HCT116 (cell line): ENCODE measurements around the gene GRAMD4. TPM values are rescaled to one million over a fixed set of nuclear protein-coding genes. Genes with fewer than 3 reads are reported as not detected.

ENCODE experiments used
- ATAC-seq: fragments of 200-7000 bp; cut with Tn5 transposase; 2 replicates; pipeline ENCODE4 v1.9.1; 2020; ENCODE audit warnings: mild to moderate bottlenecking, moderate library complexity
- BruUV-seq: library from RNA; stranded (reverse); fragments of 400-500 nt; replicated peaks from 2 replicates; lab custom pipeline; 2021; lab: Mats Ljungman, UMichigan
- CTCF ChIA-PET: fragments of 300-600 bp; sonication (Branson Sonifier 250); formaldehyde crosslinking; loops from one replicate; lab custom pipeline; 2021; ENCODE audit warnings: antibody characterized with exemption; lab: Charles Lee
- POLR2A ChIA-PET: fragments of 300-600, 350-600 bp; sonication (Branson Sonifier 250); formaldehyde crosslinking; loops from one replicate; lab custom pipeline; 2021; ENCODE audit warnings: antibody characterized with exemption; lab: Charles Lee
- RAD21 ChIA-PET, 2 experiments: fragments of 300-600 bp; sonication (Branson Sonifier 250); formaldehyde crosslinking; loops; one replicate each; lab custom pipeline; 2023; ENCODE audit warnings: low total read pairs in 2 of 2; ENCODE audit not compliant: uncharacterized antibody in 2 of 2, unreplicated experiment in 2 of 2, low non-redundant PET in 1 of 2; lab: Charles Lee
- DNase-seq: peaks from one replicate; pipeline ENCODE4 v3.0.0-alpha.2; 2010; ENCODE audit warnings: low read depth, low spot score
- H2AFZ ChIP-seq: fragments of 200-600 bp; shearing (Covaris generic), sonication (generic); 2 replicates; pipeline ENCODE4 v1.6.1; 2017; ENCODE audit warnings: low read depth, mixed run types, mixed read lengths, antibody characterized with exemption, low read length; ENCODE audit not compliant: poor library complexity, severe bottlenecking
- H3K27ac ChIP-seq: 2 replicates; pipeline ENCODE4 v1.5.1; 2012; ENCODE audit warnings: low read depth, low read length
- H3K27me3 ChIP-seq: fragments of 200-600 bp; sonication (generic); 2 replicates; pipeline ENCODE4 v1.6.1; 2016; ENCODE audit warnings: mixed run types, low read length, mixed read lengths; ENCODE audit not compliant: insufficient read depth
- H3K36me3 ChIP-seq, 2 experiments: fragments of 200-500 bp in 1 of 2; fragments of 200-600 bp in 1 of 2; sonication (Bioruptor generic) in 1 of 2; sonication (generic) in 1 of 2; 2 replicates each; pipeline versions ENCODE4 v1.5.1 to v1.6.1; 2014 to 2016; ENCODE audit warnings: low read length in 2 of 2, inconsistent platforms in 1 of 2, mixed read lengths in 1 of 2, mixed run types in 1 of 2; ENCODE audit not compliant: insufficient read depth in 2 of 2, control insufficient read depth in 1 of 2
- H3K4me1 ChIP-seq, 2 experiments: fragments of 200-600 bp in 1 of 2; sonication (generic) in 1 of 2; 2 replicates each; pipeline versions ENCODE4 v1.5.1 to v1.6.1; 2012 to 2017; ENCODE audit warnings: low read length in 2 of 2, inconsistent platforms in 1 of 2, mild to moderate bottlenecking in 1 of 2, mixed read lengths in 1 of 2, mixed run types in 1 of 2, moderate library complexity in 1 of 2; ENCODE audit not compliant: insufficient read depth in 2 of 2, control insufficient read depth in 1 of 2
- H3K4me2 ChIP-seq: fragments of 200-600 bp; sonication (generic); 2 replicates; pipeline ENCODE4 v1.6.1; 2017; ENCODE audit warnings: mixed run types, low read length, mixed read lengths
- H3K4me3 ChIP-seq, 2 experiments: fragments of 200-600 bp in 1 of 2; sonication (generic) in 1 of 2; replicated peaks in 1 of 2; 2 replicates each; pipeline ENCODE4 v1.5.1; 2011 to 2016; ENCODE audit warnings: low read length in 2 of 2, control low read depth in 1 of 2, low read depth in 1 of 2, mild to moderate bottlenecking in 1 of 2, mixed read lengths in 1 of 2, mixed run types in 1 of 2
- H3K79me2 ChIP-seq: fragments of 200-600 bp; sonication (generic); 2 replicates; pipeline ENCODE4 v1.6.1; 2017; ENCODE audit warnings: mild to moderate bottlenecking, mixed run types, low read length, moderate library complexity, mixed read lengths; ENCODE audit not compliant: insufficient read depth
- H3K9ac ChIP-seq: fragments of 200-600 bp; sonication (generic); 2 replicates; pipeline ENCODE4 v1.6.1; 2016; ENCODE audit warnings: low read length, mixed read lengths
- H3K9me2 ChIP-seq: fragments of 200-600 bp; sonication (generic), shearing (Covaris generic); 2 replicates; pipeline ENCODE4 v1.6.1; 2017; ENCODE audit warnings: mixed run types, mild to moderate bottlenecking, moderate library complexity; ENCODE audit not compliant: insufficient read depth
- H3K9me3 ChIP-seq, 2 experiments: fragments of 200-500 bp in 1 of 2; fragments of 200-600 bp in 1 of 2; sonication (Bioruptor generic) in 1 of 2; sonication (generic) in 1 of 2; 2 replicates each; pipeline ENCODE4 v1.6.1; 2014 to 2017; ENCODE audit warnings: low read length in 2 of 2, mixed read lengths in 2 of 2, inconsistent platforms in 1 of 2, low read depth in 1 of 2, mild to moderate bottlenecking in 1 of 2, mixed run types in 1 of 2, moderate library complexity in 1 of 2; ENCODE audit not compliant: control insufficient read depth in 1 of 2, insufficient read depth in 1 of 2
- H4K20me1 ChIP-seq: fragments of 200-600 bp; sonication (generic), shearing (Covaris generic); 2 replicates; pipeline ENCODE4 v1.6.1; 2017; ENCODE audit warnings: mixed run types, mild to moderate bottlenecking, moderate library complexity; ENCODE audit not compliant: insufficient read depth
- CBX3 ChIP-seq: IDR thresholded peaks from 2 replicates; pipeline ENCODE4 v1.6.1; 2012; ENCODE audit warnings: low read depth
- EGR1 ChIP-seq: IDR thresholded peaks from 2 replicates; pipeline ENCODE4 v1.6.1; 2012; ENCODE audit warnings: low read depth
- ELF1 ChIP-seq: IDR thresholded peaks from 2 replicates; pipeline ENCODE4 v1.6.1; 2012; ENCODE audit warnings: low read depth, borderline replicate concordance
- FOSL1 ChIP-seq: IDR thresholded peaks from 2 replicates; pipeline ENCODE4 v1.6.1; 2012; ENCODE audit warnings: low read depth
- RAD21 ChIP-seq: IDR thresholded peaks from 2 replicates; pipeline ENCODE4 v1.6.1; 2012; ENCODE audit warnings: low read depth, mild to moderate bottlenecking
- SP1 ChIP-seq: IDR thresholded peaks from 2 replicates; pipeline ENCODE4 v1.6.1; 2012; ENCODE audit warnings: low read depth
- ZNF274 ChIP-seq: fragments of 200-500 bp; sonication (Bioruptor generic); IDR thresholded peaks from 2 replicates; pipeline ENCODE4 v1.6.1; 2014; ENCODE audit warnings: mild to moderate bottlenecking, low read depth, low read length, inconsistent platforms
- intact Hi-C: fragments of 100-400 bp; cut with micrococcal nuclease; formaldehyde crosslinking; loops from 2 replicates; pipeline ENCODE4 v1.10.0; 2022
- total RNA-seq: library from RNA; stranded (reverse); gene quantifications from one replicate; pipeline ENCODE4 v1.2.1, GENCODE V29; 2021; ENCODE audit not compliant: unreplicated experiment
- TF ChIP-seq, protein P1 (sequence below): IDR thresholded peaks from 2 replicates; pipeline ENCODE4 v1.6.1; 2011; ENCODE audit warnings: mild to moderate bottlenecking, low read length, moderate library complexity; ENCODE audit not compliant: insufficient replicate concordance; ENCODE audit errors: extremely low read depth
- TF ChIP-seq, protein P2 (sequence below), 3 experiments: fragments of 200-600 bp in 1 of 3; sonication (generic) in 1 of 3; IDR thresholded peaks in 2 of 3; conservative IDR thresholded peaks in 1 of 3; 2 replicates each; pipeline ENCODE4 v1.5.1; 2012 to 2017; ENCODE audit warnings: low read depth in 2 of 3, low read length in 2 of 3, antibody characterized with exemption in 1 of 3, borderline replicate concordance in 1 of 3, control low read depth in 1 of 3, mild to moderate bottlenecking in 1 of 3, mixed read lengths in 1 of 3, mixed run types in 1 of 3, moderate library complexity in 1 of 3; ENCODE audit not compliant: insufficient read depth in 1 of 3
- TF ChIP-seq, protein P3 (sequence below): IDR thresholded peaks from 2 replicates; pipeline ENCODE4 v1.6.1; 2012; ENCODE audit warnings: low read depth

The GRAMD4 gene
- total RNA-seq, 1 experiment from 2014 or later: 25.8 TPM

DNA sequence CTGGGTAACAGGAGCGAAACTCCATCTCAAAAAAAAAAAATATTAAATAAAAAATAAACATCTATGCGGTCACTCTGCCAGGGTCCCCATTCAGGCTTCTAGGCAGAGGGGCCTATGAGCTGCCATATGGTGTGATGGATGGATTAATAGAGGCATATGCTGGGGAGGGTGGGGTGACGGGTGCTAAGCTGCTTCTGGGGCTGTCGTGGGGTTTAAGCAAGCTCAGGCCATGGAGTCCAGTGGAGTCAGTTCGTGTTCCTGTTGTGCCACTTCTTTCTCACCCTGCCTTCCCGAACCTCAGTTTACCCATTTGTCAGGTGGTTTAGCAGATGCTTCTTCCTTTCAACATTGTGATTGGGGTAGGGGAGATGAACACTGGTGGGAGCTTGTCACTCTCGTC lies 9.0 kb upstream of the GRAMD4 start:
- no peaks in the 10 kb centered on the region for H3K36me3 ChIP-seq
- H3K27me3 ChIP-seq: no peaks in the 10 kb centered on the region
- no TSS peak for BruUV-seq
- no peak for ATAC-seq
- no peaks in the 10 kb centered on the region for H3K9me2 ChIP-seq
- no peak overlapping the region for H3K27ac ChIP-seq
- TF ChIP-seq ZNF274: no peak
- TF ChIP-seq, all 23 proteins: peak for 0
- H3K9me3 ChIP-seq: no peaks in the 10 kb centered on the region
- H3K9ac ChIP-seq: no peak overlapping the region
- ChIA-PET RAD21 (no interaction called here), CTCF (no interaction called here), POLR2A (no interaction called here)
- no peaks in the 10 kb centered on the region; a peak in 1 of 4 replicates for H3K4me1 ChIP-seq
- H3K79me2 ChIP-seq: no peaks in the 10 kb centered on the region
- H3K4me2 ChIP-seq: no peak overlapping the region
- no peak overlapping the region for H3K4me3 ChIP-seq
- DNase-seq: no peak
- intact Hi-C loops: no loop called here
- no peak overlapping the region for H2AFZ ChIP-seq
- H4K20me1 ChIP-seq: no peaks in the 10 kb centered on the region

DNA sequence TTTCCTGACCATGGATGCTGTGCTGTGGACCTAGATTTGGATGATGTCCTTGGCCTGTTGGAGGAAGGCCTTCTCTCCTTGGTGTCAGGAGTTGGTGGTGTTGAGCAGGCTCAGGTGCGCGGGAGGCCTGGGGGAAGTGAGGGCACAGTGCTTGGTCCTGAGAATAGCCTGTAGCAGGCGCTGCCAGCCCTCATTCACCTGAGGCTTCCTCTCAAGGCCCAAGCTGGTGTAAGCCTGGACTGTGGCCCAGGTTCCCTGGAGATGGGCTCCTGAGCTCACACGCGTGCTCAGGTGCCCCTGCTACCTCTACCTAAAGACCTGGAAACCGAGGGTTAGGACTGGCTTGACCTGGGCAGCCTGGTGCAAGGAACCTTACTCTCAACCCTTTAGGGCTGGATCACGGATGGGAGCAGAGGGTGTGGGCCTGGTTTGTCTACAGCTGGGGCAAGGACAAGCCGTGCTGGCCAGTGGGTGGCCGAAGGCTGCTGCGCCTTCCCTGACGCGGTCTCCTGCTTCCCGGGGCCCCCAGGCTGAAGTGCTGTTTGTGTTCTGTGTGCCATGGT lies 7.8 kb upstream of the GRAMD4 start:
- H4K20me1 ChIP-seq: no peaks in the 10 kb centered on the region
- no TSS peak for BruUV-seq
- no peak for DNase-seq
- H3K4me3 ChIP-seq: no peak overlapping the region
- no peak overlapping the region for H3K27ac ChIP-seq
- no peak overlapping the region for H3K4me2 ChIP-seq
- ATAC-seq: no peak
- RAD21 ChIA-PET: no interaction called here
- no peaks in the 10 kb centered on the region for H3K9me2 ChIP-seq
- H3K4me1 ChIP-seq: no peaks in the 10 kb centered on the region; a peak in 1 of 4 replicates
- POLR2A ChIA-PET: no interaction called here
- no peak overlapping the region for H2AFZ ChIP-seq
- intact Hi-C loops: no loop called here
- no peaks in the 10 kb centered on the region for H3K9me3 ChIP-seq
- H3K79me2 ChIP-seq: no peaks in the 10 kb centered on the region
- CTCF ChIA-PET: no interaction called here
- no peaks in the 10 kb centered on the region for H3K36me3 ChIP-seq
- TF ChIP-seq, protein P1, sequence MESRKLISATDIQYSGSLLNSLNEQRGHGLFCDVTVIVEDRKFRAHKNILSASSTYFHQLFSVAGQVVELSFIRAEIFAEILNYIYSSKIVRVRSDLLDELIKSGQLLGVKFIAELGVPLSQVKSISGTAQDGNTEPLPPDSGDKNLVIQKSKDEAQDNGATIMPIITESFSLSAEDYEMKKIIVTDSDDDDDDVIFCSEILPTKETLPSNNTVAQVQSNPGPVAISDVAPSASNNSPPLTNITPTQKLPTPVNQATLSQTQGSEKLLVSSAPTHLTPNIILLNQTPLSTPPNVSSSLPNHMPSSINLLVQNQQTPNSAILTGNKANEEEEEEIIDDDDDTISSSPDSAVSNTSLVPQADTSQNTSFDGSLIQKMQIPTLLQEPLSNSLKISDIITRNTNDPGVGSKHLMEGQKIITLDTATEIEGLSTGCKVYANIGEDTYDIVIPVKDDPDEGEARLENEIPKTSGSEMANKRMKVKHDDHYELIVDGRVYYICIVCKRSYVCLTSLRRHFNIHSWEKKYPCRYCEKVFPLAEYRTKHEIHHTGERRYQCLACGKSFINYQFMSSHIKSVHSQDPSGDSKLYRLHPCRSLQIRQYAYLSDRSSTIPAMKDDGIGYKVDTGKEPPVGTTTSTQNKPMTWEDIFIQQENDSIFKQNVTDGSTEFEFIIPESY: no peak
- TF ChIP-seq ELF1 (no peak), CBX3 (no peak), SP1 (no peak), EGR1 (no peak), FOSL1 (no peak), RAD21 (no peak)
- TF ChIP-seq, protein P2, sequence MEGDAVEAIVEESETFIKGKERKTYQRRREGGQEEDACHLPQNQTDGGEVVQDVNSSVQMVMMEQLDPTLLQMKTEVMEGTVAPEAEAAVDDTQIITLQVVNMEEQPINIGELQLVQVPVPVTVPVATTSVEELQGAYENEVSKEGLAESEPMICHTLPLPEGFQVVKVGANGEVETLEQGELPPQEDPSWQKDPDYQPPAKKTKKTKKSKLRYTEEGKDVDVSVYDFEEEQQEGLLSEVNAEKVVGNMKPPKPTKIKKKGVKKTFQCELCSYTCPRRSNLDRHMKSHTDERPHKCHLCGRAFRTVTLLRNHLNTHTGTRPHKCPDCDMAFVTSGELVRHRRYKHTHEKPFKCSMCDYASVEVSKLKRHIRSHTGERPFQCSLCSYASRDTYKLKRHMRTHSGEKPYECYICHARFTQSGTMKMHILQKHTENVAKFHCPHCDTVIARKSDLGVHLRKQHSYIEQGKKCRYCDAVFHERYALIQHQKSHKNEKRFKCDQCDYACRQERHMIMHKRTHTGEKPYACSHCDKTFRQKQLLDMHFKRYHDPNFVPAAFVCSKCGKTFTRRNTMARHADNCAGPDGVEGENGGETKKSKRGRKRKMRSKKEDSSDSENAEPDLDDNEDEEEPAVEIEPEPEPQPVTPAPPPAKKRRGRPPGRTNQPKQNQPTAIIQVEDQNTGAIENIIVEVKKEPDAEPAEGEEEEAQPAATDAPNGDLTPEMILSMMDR (IDR thresholded peaks at IDR 0.05 in 2 of 3, conservative IDR thresholded peaks at IDR 0.05 in 1 of 3; ENCODE audit: borderline replicate concordance in 1 of 3, insufficient read depth in 1 of 3, low read depth in 2 of 3, low read length in 2 of 3): no peak
- TF ChIP-seq, protein P3, sequence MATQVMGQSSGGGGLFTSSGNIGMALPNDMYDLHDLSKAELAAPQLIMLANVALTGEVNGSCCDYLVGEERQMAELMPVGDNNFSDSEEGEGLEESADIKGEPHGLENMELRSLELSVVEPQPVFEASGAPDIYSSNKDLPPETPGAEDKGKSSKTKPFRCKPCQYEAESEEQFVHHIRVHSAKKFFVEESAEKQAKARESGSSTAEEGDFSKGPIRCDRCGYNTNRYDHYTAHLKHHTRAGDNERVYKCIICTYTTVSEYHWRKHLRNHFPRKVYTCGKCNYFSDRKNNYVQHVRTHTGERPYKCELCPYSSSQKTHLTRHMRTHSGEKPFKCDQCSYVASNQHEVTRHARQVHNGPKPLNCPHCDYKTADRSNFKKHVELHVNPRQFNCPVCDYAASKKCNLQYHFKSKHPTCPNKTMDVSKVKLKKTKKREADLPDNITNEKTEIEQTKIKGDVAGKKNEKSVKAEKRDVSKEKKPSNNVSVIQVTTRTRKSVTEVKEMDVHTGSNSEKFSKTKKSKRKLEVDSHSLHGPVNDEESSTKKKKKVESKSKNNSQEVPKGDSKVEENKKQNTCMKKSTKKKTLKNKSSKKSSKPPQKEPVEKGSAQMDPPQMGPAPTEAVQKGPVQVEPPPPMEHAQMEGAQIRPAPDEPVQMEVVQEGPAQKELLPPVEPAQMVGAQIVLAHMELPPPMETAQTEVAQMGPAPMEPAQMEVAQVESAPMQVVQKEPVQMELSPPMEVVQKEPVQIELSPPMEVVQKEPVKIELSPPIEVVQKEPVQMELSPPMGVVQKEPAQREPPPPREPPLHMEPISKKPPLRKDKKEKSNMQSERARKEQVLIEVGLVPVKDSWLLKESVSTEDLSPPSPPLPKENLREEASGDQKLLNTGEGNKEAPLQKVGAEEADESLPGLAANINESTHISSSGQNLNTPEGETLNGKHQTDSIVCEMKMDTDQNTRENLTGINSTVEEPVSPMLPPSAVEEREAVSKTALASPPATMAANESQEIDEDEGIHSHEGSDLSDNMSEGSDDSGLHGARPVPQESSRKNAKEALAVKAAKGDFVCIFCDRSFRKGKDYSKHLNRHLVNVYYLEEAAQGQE: no peak
- no peak overlapping the region for H3K9ac ChIP-seq
- no peaks in the 10 kb centered on the region for H3K27me3 ChIP-seq
